Cerebellar nuclear complex (tissue), 1 donor: ENCODE results near the gene ATP6V1F.

Experiments used
- DNase-seq, 2 experiments: peaks; one replicate each; lab custom pipeline; 2025; lab: John Stamatoyannopoulos, UW

ATP6V1F gene

DNA sequence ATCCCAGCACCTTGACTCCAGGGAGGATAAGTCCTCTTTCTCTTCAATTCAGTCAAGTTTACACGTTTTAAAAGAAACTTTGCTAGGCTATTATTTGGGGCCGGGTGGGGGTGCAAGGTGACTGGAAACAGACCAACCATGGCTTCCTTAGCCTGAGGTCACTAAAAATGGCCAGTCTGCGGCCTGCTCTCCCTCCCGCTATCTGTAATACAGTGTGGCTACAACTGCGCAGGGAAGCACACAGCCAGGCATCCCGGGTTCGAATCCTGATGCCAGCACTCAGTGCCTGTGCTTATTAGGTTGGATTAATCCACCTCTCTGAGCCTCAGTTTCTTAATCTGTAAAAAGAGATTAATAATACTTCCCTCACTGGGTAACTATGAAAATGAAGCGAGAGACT, 19.5 kb downstream of the ATP6V1F start:
- no peak for DNase-seq

- DNase-seq: peak in 1 of 2 experiments; percentile 62
These were observed 21.2 kb downstream of the ATP6V1F start for GRCh38 chr7:128883622-128884448.

GRCh38 chr7:128884561-128885369, 22.1 kb downstream of the ATP6V1F start:
- DNase-seq: no peak

GRCh38 chr7:128885370-128886187, 22.9 kb downstream of the ATP6V1F start:
- no peak for DNase-seq

DNA sequence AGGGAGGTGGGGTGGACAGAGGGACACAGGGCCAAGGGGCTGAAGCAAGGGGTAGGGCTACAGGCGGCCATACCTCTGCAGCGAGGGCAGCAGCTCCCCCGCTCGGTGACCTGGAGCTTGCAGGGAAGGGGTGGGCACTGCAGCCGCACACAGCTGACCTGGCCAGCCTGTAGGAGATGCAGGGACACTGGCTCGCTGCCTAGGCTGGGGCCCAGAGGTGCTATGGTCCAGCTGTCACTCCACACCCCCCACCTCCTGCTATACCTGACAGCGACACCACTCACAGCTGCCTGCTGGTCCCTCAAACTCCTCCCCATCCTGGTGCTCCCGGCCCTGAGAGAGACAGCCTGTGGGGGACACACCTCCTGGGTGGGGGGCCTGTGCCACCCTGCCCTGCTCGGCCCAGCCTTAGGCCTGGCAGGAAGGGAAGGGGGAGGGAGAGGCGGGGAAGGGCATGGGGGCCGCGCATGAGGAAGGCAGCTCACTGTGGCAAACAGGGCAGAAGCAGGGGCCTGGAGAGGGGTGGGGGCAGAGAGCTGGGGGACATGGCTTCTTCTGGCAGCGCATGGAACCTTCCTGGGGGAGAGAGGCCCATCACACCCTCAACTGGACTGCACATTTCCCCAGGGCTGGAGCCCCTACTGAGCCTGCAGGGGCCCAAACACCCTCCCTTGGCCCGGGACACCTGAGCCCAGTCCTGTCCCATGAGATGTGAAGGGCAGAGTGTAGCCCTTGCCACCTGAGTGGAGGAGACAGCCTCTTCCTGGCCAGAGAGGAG, 23.9 kb downstream of the ATP6V1F start:
- no peak for DNase-seq

- DNase-seq: no peak
These were observed 24.7 kb downstream of the ATP6V1F start for GRCh38 chr7:128887169-128888038.

GRCh38 chr7:128888039-128888755, 25.5 kb downstream of the ATP6V1F start:
- no peak for DNase-seq

DNA sequence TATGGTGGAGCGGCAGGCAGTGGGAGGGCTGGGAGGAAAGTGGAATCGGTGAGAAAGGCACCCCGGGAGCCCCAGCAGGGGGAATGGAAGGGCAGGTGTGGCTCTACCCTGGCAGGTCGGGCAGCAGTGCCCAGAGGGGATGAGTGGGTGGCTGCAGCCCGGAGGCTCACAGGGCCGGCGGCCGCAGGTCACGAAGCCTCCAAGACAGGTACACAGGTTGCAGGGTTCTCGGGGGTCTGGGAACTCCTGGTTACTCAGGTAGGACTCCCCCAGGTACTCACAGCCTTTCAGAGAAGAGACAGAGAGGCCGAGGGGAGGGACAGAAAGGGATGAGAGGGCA, 26.1 kb downstream of the ATP6V1F start:
- DNase-seq: no peak

DNA sequence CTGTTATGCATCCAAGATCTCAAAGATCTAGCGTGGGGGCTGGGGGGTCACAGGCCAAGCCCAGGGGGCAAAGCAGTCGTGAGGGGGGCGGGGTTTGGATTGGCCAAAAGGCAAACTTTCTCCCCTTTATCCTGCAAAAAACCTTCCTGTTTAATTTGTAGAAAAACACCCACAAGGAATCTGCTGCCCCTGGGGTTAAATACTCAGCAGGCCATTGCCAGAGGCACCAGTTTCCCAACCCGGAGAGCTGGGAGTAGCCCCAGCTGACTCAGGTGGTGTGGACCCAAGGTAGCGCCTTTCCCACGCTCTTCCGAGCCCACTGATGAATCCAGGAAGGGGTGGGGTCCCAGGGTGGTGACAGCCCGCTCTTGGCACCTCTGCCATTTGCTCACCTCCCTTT, 26.5 kb downstream of the ATP6V1F start:
- no peak for DNase-seq

DNA sequence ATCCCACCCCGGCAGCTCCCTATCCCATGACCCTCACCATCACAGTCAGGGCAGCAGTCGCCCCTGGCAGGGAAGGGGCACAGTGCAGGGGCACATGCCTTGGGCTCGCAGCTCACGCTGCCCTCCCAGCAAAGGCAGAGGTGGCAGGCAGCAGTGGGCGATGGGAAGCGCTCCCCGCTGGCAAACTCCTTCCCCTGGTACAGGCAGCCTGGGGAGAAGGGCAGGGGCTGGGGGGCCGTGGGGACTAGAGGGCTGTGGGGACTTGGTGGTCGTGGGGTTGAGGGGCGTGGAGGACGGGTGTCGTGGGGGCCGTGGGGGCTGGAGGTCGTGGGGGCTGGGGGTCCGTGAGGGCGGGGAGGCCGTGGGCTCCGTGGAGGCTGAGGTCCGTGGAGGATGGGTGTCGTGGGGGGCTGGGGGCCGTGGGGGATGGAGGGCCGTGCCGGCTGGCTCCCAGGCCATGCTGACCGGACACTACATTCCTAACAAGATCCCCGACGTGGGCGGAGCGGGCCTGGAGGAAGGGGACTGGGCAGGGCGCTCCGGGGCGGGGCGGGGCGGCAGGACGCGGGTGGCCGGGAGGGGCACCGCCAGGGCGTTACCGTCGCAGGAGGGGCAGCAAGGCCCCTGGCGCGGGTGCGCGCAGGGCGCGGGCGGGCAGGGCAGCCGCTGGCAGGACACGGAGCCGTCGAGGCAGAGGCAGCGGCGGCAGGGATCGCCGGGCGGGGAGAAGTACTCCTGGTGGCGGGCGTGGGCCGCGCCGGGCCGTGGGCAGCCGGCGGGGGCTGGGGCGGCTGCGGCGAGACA, 27.9 kb downstream of the ATP6V1F start:
- no peak for DNase-seq

- DNase-seq: no peak
These were observed 28.7 kb downstream of the ATP6V1F start for GRCh38 chr7:128891110-128891941.

GRCh38 chr7:128891942-128892269, 29.2 kb downstream of the ATP6V1F start:
- DNase-seq: no peak

DNA sequence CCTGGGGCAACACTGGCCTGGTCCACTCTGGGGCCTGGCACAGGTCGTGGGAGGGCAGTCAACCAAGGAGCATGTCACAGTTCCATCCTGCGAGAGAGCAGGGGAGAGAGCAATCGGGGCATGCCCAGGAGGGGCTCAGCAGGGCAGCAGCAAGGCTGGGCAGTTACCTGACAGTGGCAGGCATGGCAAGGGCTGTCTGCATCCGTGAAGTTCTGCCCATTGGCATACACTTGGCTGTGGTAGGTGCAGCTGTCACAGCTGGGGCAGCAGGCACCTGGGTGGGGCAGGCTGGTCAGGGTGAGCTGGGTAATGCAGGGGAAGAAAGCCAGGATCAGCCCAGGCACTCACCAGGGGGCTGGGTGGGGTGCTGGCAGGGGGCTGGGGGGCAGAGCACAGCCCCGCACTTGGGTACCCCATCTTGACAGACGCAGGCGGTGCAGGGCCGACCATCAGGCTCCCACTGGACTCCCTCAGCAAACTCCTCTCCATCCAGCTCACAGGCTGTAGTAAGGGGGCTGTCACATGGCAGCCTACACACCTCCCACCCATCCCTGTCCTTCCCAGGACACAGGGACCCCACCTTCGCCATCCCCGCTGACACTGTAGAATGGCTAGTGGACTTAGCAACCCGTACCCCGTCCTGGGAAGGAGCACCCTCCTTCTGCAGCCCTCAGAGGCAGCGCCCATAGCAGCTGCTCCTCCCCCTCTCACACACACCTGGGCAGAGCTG, 30.0 kb downstream of the ATP6V1F start:
- DNase-seq: no peak

- DNase-seq: no peak
These were observed 30.8 kb downstream of the ATP6V1F start for GRCh38 chr7:128893251-128894100.

DNA sequence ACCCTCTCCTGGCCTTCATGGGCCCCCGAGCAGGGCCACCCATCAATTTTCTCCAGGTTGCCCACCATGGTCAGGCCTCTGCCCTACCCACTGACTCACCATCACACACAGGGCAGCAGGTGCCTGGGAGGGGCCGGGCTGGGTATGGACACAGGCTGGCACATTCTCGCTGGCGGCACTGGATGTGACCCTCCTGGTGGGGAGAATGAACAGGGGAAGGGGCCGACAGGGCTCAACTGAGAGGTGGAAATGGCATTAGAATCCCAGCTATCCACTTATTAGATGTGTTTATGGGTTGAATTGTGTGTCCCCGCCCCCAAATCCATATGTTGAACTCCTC, 31.4 kb downstream of the ATP6V1F start:
- no peak for DNase-seq

DNA sequence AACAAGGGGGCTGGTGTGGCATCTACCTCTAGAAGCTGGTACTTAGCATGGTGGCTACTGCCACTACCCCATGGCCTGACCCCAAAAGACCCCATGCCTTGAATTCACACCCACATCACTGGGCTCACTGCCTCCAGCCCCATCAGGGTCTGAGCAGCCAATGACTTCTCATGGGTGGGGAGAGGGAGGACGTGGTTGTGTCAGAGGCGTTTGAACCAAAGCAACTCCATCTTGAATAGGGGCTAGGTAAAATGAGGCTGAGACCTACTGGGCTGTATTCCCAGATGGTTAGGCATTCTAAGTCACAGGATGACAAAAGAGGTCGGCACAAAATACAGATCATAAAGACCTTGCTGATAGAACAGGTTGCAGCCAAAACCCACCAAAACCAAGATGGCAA, 32.7 kb downstream of the ATP6V1F start:
- DNase-seq: no peak

DNA sequence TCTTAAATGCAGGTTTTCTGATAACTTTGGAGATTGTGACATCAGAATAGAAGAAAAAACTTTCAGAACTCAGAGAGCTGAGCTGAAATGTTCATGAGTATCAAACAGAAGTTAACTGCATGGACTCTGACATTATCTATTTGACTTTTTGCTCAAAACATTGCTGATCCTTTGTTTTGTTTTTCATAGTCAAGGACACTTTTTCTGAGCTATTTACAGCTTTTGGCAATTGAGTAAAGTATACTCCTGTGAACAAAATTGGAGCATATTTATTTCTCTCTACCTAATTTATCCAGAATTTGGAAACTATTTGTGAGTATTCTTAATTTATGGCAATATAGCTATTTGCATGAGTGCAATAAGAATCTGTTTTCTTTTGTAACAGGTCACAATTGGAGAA, 36.7 kb downstream of the ATP6V1F start:
- DNase-seq: no peak
